ENCODE results near the gene TCL1B. TPM values are rescaled to one million over a fixed set of nuclear protein-coding genes. Genes with fewer than 3 reads are reported as not detected.

Gene TCL1B
- total RNA-seq, 4 donors from 2014 or later = not detected

DNA sequence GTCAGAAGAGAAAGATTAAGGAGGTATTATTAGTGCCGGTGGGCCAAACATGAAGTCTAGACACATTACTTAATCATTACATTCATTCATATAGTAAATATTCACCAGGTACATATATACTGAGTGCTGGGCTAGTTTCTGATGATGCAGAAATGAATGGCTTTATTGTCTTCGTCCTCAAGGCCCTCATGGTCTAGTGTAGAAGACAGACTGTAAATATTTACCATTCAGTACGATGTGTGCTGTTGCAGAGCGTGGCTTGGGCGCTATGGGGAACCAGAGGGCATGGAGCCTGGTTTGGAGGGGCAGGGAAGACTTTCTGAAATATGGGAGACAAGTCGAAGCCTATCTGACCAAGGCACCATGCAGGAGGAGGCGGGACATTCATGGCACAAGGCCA, 37.0 kb upstream of the TCL1B start:
- no peak overlapping the region for H3K4me3 ChIP-seq
- ATAC-seq = no peak
- no peak overlapping the region for H3K27ac ChIP-seq
- in situ Hi-C loops (cut with MboI; ENCODE audit: low sequenced_read_pairs in 4 of 4) = no loop called here
- H3K27me3 ChIP-seq = no peaks in the 10 kb centered on the region
- intact Hi-C loops (cut with DNase I; ENCODE audit: low total_unique reads) = no loop called here
- DNase-seq = no peak
- no peaks in the 10 kb centered on the region for H3K9me3 ChIP-seq
- H3K36me3 ChIP-seq = no peaks in the 10 kb centered on the region
- no peaks in the 10 kb centered on the region for H3K4me1 ChIP-seq
- no peak for TF ChIP-seq POLR2A (IDR thresholded peaks at IDR 0.05)
- TF ChIP-seq, protein P1, sequence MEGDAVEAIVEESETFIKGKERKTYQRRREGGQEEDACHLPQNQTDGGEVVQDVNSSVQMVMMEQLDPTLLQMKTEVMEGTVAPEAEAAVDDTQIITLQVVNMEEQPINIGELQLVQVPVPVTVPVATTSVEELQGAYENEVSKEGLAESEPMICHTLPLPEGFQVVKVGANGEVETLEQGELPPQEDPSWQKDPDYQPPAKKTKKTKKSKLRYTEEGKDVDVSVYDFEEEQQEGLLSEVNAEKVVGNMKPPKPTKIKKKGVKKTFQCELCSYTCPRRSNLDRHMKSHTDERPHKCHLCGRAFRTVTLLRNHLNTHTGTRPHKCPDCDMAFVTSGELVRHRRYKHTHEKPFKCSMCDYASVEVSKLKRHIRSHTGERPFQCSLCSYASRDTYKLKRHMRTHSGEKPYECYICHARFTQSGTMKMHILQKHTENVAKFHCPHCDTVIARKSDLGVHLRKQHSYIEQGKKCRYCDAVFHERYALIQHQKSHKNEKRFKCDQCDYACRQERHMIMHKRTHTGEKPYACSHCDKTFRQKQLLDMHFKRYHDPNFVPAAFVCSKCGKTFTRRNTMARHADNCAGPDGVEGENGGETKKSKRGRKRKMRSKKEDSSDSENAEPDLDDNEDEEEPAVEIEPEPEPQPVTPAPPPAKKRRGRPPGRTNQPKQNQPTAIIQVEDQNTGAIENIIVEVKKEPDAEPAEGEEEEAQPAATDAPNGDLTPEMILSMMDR (IDR thresholded peaks at IDR 0.05 in 4 of 5, conservative IDR thresholded peaks at IDR 0.05 in 1 of 5) = no peak

DNA sequence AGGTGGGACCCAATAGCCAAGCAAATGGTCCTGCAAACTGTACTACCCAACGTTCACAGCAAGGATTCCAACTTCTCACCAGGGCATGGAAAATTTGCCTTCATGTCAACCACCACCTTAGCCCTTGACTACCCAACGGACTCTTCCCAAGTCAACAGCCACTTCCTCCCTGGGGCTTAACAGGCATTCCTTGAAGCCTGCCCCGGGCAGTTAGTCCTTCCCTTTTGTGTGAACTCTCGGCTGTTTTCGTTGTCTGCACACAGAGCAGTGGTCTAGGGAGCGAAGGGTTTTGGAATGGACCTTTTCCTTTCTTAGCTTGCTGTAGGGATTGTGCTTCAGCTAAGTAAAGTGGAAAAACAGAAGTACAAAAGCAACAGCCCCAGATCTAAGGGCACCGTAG, 35.2 kb upstream of the TCL1B start:
- Histone ChIP-seq H3K9me3 (no peaks in the 10 kb centered on the region), H3K4me1 (no peaks in the 10 kb centered on the region), H3K27ac (no peak overlapping the region), H3K4me3 (no peak overlapping the region), H3K36me3 (no peaks in the 10 kb centered on the region), H3K27me3 (no peaks in the 10 kb centered on the region)
- ATAC-seq (no peak), DNase-seq (no peak)
- intact Hi-C loops (cut with DNase I; ENCODE audit: low total_unique reads) = no loop called here
- no peak for TF ChIP-seq POLR2A (IDR thresholded peaks at IDR 0.05)
- TF ChIP-seq, protein P1 (IDR thresholded peaks at IDR 0.05 in 4 of 5, conservative IDR thresholded peaks at IDR 0.05 in 1 of 5) = no peak
- in situ Hi-C loops (cut with MboI; ENCODE audit: low sequenced_read_pairs in 4 of 4) = no loop called here

DNA sequence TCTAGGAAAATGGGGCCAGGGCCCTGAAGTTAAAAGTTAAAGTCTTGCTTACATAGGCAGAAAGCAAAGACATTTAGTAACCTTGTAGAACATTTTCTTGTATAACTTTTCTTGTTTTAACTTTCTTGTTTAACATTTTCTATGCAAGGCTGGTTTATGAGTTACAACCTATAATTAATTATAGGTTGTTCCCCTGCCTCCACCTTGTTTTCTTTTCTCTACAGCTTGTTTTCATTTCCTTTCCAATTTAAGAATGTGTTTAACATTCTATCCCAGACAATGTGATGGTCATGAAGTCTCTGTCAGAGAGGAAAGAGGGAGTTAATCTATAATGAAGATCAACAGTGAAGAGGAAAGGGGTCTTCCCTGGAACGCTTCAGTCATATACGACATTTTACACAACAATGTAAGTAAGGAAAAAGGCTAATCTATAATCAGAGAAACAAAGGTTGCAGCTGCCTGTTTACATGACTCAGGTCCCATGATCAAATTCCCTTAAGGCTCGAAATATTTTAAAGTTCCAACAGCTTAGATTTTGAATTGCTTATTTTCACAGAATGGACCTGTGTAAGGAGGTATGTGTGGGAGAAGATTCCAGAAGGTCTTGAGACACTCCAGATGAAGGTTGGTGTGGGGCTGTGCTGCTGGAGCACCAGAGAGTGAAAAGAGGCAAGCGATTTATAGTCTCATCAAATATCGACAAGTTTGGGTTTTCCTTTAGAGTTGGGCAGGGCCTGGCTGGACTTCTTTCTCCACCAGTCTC, 34.2 kb upstream of the TCL1B start:
- Histone ChIP-seq H3K4me3 (no peak overlapping the region), H3K9me3 (no peaks in the 10 kb centered on the region), H3K4me1 (no peaks in the 10 kb centered on the region), H3K27me3 (no peaks in the 10 kb centered on the region), H3K36me3 (no peaks in the 10 kb centered on the region), H3K27ac (no peak overlapping the region)
- in situ Hi-C loops (cut with MboI; ENCODE audit: low sequenced_read_pairs in 4 of 4) (no loop called here), intact Hi-C loops (cut with DNase I; ENCODE audit: low total_unique reads) (no loop called here)
- DNase-seq (no peak), ATAC-seq (no peak)
- TF ChIP-seq, protein P1 (IDR thresholded peaks at IDR 0.05 in 4 of 5, conservative IDR thresholded peaks at IDR 0.05 in 1 of 5) = no peak
- TF ChIP-seq POLR2A (IDR thresholded peaks at IDR 0.05) = no peak

DNA sequence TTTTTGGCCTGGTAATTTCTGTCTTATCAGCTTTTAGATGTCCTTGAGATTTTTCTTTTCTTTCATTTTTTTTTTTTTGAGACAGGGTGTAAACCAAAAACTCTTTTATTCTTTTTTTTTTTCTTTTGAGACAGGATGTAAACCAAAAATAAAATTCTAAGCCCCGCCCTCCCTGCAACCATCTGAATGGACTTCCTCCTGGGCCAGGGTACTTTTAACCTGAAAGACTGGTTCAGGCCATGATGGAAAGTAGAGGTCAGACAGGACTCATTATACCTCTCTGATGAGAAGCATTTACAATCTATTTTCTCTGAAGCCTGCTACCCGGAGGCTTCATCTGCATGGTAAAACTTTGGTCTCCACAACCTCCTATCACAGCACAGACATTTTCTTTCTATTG, 33.5 kb upstream of the TCL1B start:
- TF ChIP-seq, protein P1 (IDR thresholded peaks at IDR 0.05 in 4 of 5, conservative IDR thresholded peaks at IDR 0.05 in 1 of 5) = no peak
- in situ Hi-C loops (cut with MboI; ENCODE audit: low sequenced_read_pairs in 4 of 4) = no loop called here
- Histone ChIP-seq H3K4me1 (no peaks in the 10 kb centered on the region), H3K27me3 (no peaks in the 10 kb centered on the region), H3K36me3 (no peaks in the 10 kb centered on the region), H3K4me3 (no peak overlapping the region), H3K9me3 (no peaks in the 10 kb centered on the region), H3K27ac (no peak overlapping the region)
- ATAC-seq (no peak), DNase-seq (no peak)
- intact Hi-C loops (cut with DNase I; ENCODE audit: low total_unique reads) = no loop called here

DNA sequence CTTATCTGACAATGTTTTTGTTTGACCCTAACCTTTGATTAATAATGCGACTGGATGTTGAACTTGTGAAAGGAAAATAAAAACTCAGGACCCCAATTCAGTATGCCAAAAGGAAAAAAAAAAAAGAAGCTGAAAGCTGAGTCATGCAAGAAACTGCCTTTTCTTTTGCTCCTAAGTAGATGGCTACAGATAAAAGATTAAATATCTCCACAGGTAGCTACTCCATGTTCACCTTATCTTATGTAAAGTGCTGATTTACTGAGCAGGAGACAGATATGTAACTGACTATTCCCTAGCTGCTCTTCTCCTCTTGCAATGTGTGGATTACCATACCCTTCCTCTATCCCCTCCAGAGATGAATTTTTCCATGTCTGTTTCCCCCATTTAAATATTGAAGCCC, 30.8 kb upstream of the TCL1B start:
- TF ChIP-seq, protein P1 (IDR thresholded peaks at IDR 0.05 in 4 of 5, conservative IDR thresholded peaks at IDR 0.05 in 1 of 5) = no peak
- TF ChIP-seq POLR2A (IDR thresholded peaks at IDR 0.05) = no peak
- no peak for DNase-seq
- Histone ChIP-seq H3K27me3 (no peaks in the 10 kb centered on the region), H3K36me3 (no peaks in the 10 kb centered on the region), H3K4me3 (no peak overlapping the region), H3K4me1 (no peaks in the 10 kb centered on the region), H3K27ac (no peak overlapping the region), H3K9me3 (no peaks in the 10 kb centered on the region)
- no peak for ATAC-seq
- intact Hi-C loops (cut with DNase I; ENCODE audit: low total_unique reads) (no loop called here), in situ Hi-C loops (cut with MboI; ENCODE audit: low sequenced_read_pairs in 4 of 4) (no loop called here)
